PC-9 (cell line): ENCODE data around the gene RBFOX2. TPM values are rescaled to one million over a fixed set of nuclear protein-coding genes. Genes with fewer than 3 reads are reported as not detected.

Experiments
- BruUV-seq: library from RNA; stranded (reverse); fragments of 400-500 nt; replicated peaks from 2 replicates; lab custom pipeline; 2021; lab: Mats Ljungman, UMichigan
- CTCF ChIA-PET: fragments of 300-600 bp; sonication (Branson Sonifier 250); formaldehyde crosslinking; loops from one replicate; lab custom pipeline; 2022; ENCODE audit warnings: antibody characterized with exemption; lab: Charles Lee
- POLR2A ChIA-PET: fragments of 300-600 bp; sonication (Branson Sonifier 250); formaldehyde crosslinking; loops from one replicate; lab custom pipeline; 2022; ENCODE audit warnings: antibody characterized with exemption; ENCODE audit not compliant: unreplicated experiment; lab: Charles Lee
- DNase-seq, 2 experiments: peaks; one replicate each; pipeline versions ENCODE4 v3.0.0 to v3.0.0-alpha.2; 2015 to 2022; ENCODE audit warnings: mixed read lengths in 1 of 2
- H2AFZ ChIP-seq: fragments of 200-600 bp; sonication (generic); 2 replicates; pipeline ENCODE4 v1.8.1; 2017; ENCODE audit warnings: antibody characterized with exemption
- H3F3A ChIP-seq: fragments of 200-600 bp; sonication (generic); 2 replicates; pipeline ENCODE4 v1.8.1; 2017; ENCODE audit warnings: antibody characterized with exemption, mild to moderate bottlenecking, low read depth; ENCODE audit not compliant: insufficient read depth
- H3K27ac ChIP-seq: fragments of 200-600 bp; sonication (generic); 2 replicates; pipeline ENCODE4 v1.6.1; 2016; ENCODE audit warnings: mixed run types
- H3K27me3 ChIP-seq: fragments of 200-600 bp; sonication (generic); 2 replicates; pipeline ENCODE4 v1.6.1; 2016; ENCODE audit warnings: low read depth, mixed run types; ENCODE audit not compliant: insufficient read depth
- H3K36me3 ChIP-seq: fragments of 200-600 bp; sonication (generic); 2 replicates; pipeline ENCODE4 v1.6.1; 2016; ENCODE audit warnings: low read depth, mixed run types
- H3K4me1 ChIP-seq: fragments of 200-600 bp; sonication (generic); replicated peaks from 2 replicates; pipeline ENCODE4 v1.6.1; 2016; ENCODE audit warnings: mixed run types; ENCODE audit not compliant: insufficient read depth
- H3K4me2 ChIP-seq: fragments of 200-600 bp; sonication (generic); 2 replicates; pipeline ENCODE4 v1.6.1; 2017; ENCODE audit warnings: mixed run types
- H3K4me3 ChIP-seq: fragments of 200-600 bp; sonication (generic); 2 replicates; pipeline ENCODE4 v1.6.1; 2016; ENCODE audit warnings: mixed run types
- H3K79me2 ChIP-seq: fragments of 200-600 bp; sonication (generic); 2 replicates; pipeline ENCODE4 v1.6.1; 2017; ENCODE audit warnings: low read depth, mixed run types
- H3K9me2 ChIP-seq: fragments of 200-600 bp; sonication (generic); 2 replicates; pipeline ENCODE4 v1.8.1; 2017; ENCODE audit warnings: mild to moderate bottlenecking; ENCODE audit not compliant: insufficient read depth
- H3K9me3 ChIP-seq: fragments of 200-600 bp; sonication (generic); 2 replicates; pipeline ENCODE4 v1.8.1; 2016; ENCODE audit warnings: low read depth; ENCODE audit not compliant: insufficient read depth
- H4K20me1 ChIP-seq: fragments of 200-600 bp; sonication (generic); 2 replicates; pipeline ENCODE4 v1.8.1; 2017; ENCODE audit not compliant: insufficient read depth
- CTCF ChIP-seq: fragments of 200-600 bp; sonication (generic); conservative IDR thresholded peaks from 2 replicates; pipeline ENCODE4 v1.6.1; 2017; ENCODE audit warnings: mixed run types, antibody characterized with exemption, mild to moderate bottlenecking, moderate library complexity
- EZH2 ChIP-seq: fragments of 200-600 bp; sonication (generic); IDR thresholded peaks from 2 replicates; pipeline ENCODE4 v1.8.0; 2017; ENCODE audit warnings: antibody characterized with exemption, low read depth
- intact Hi-C: fragments of 100-400 bp; cut with micrococcal nuclease; formaldehyde crosslinking; loops from one replicate; pipeline ENCODE4 v1.10.0; 2022; ENCODE audit not compliant: unreplicated experiment
- total RNA-seq: library from RNA; stranded (reverse); gene quantifications from 2 replicates; pipeline ENCODE4 v1.2.3, GENCODE V29; 2021

RBFOX2 gene
- total RNA-seq, 1 experiment from 2014 or later = 109 TPM

GRCh38 chr22:35734517-35734827 lies 294.2 kb downstream of the RBFOX2 start:
- H2AFZ ChIP-seq = no peak overlapping the region
- H3K9me3 ChIP-seq = no peaks in the 10 kb centered on the region
- no TSS peak for BruUV-seq
- no peak overlapping the region for H3K27ac ChIP-seq
- intact Hi-C loops = no loop called here
- no peaks in the 10 kb centered on the region for H3K4me1 ChIP-seq
- H3K27me3 ChIP-seq = no peaks in the 10 kb centered on the region
- no peak overlapping the region for H3K4me3 ChIP-seq
- DNase-seq = no peak
- no peak for TF ChIP-seq EZH2
- TF ChIP-seq CTCF = no peak
- no peaks in the 10 kb centered on the region for H3K79me2 ChIP-seq
- H3K4me2 ChIP-seq = no peak overlapping the region
- H3K9me2 ChIP-seq = no peaks in the 10 kb centered on the region
- CTCF ChIA-PET = no interaction called here
- POLR2A ChIA-PET = no interaction called here
- H3K36me3 ChIP-seq = peaks cover 4% of the 10 kb centered on the region; the same call in 1 of the 2 replicates
- no peaks in the 10 kb centered on the region for H4K20me1 ChIP-seq
- no peaks in the 10 kb centered on the region; the same call in 1 of the 2 replicates for H3F3A ChIP-seq

GRCh38 chr22:35733791-35734516 lies 294.7 kb downstream of the RBFOX2 start:
- ChIA-PET POLR2A (interaction anchor here (0.6 kb wide), 1 partner anchor 238 kb away, joined by 4 read pairs; no protein-coding TSS in a partner anchor), CTCF (no interaction called here)
- H3K36me3 ChIP-seq = no peaks in the 10 kb centered on the region
- intact Hi-C loops = no loop called here
- TF ChIP-seq EZH2 (no peak), CTCF (no peak)
- H4K20me1 ChIP-seq = no peaks in the 10 kb centered on the region
- no peak overlapping the region for H3K27ac ChIP-seq
- no peaks in the 10 kb centered on the region for H3K9me3 ChIP-seq
- H3K9me2 ChIP-seq = no peaks in the 10 kb centered on the region
- H3F3A ChIP-seq = no peaks in the 10 kb centered on the region; the same call in 1 of the 2 replicates
- no TSS peak for BruUV-seq
- no peak for DNase-seq
- no peak overlapping the region for H3K4me3 ChIP-seq
- H3K4me2 ChIP-seq = no peak overlapping the region
- H3K4me1 ChIP-seq = no peaks in the 10 kb centered on the region
- no peaks in the 10 kb centered on the region for H3K79me2 ChIP-seq
- H3K27me3 ChIP-seq = no peaks in the 10 kb centered on the region
- no peak overlapping the region for H2AFZ ChIP-seq

- Histone ChIP-seq H3K9me2 (no peaks in the 10 kb centered on the region), H3F3A (no peaks in the 10 kb centered on the region; the same call in 1 of the 2 replicates), H3K79me2 (no peaks in the 10 kb centered on the region), H3K4me1 (no peaks in the 10 kb centered on the region), H3K4me2 (no peak overlapping the region), H3K36me3 (no peaks in the 10 kb centered on the region), H3K27me3 (no peaks in the 10 kb centered on the region), H3K9me3 (no peaks in the 10 kb centered on the region), H4K20me1 (no peaks in the 10 kb centered on the region), H3K4me3 (no peak overlapping the region), H3K27ac (no peak overlapping the region), H2AFZ (no peak overlapping the region)
- POLR2A ChIA-PET = no interaction called here
- no peak for TF ChIP-seq CTCF
- TF ChIP-seq EZH2 = no peak
- BruUV-seq = no TSS peak
- DNase-seq = no peak
- CTCF ChIA-PET = no interaction called here
- intact Hi-C loops = no loop called here
Measured at GRCh38 chr22:35733036-35733435, 295.6 kb downstream of the RBFOX2 start.
